IgD-negative memory B cell (primary cell): ENCODE measurements around the gene ATP2A3. TPM values are rescaled to one million over a fixed set of nuclear protein-coding genes. Genes with fewer than 3 reads are reported as not detected.

Experiments
- H3K27ac Mint-ChIP-seq, 3 donors: one replicate each; pipeline ENCODE4 v1.8.0; 2020 to 2022; ENCODE audit warnings: mild to moderate bottlenecking in 3 of 3, mixed read lengths in 3 of 3, moderate library complexity in 1 of 3
- H3K27me3 Mint-ChIP-seq: one replicate; pipeline ENCODE4 v1.8.0; 2021; ENCODE audit warnings: mixed read lengths
- H3K36me3 Mint-ChIP-seq: one replicate; pipeline ENCODE4 v1.8.0; 2020; ENCODE audit warnings: mild to moderate bottlenecking, mixed read lengths
- H3K4me1 Mint-ChIP-seq, 3 donors: one replicate each; pipeline ENCODE4 v1.8.0; 2020 to 2022; ENCODE audit warnings: mixed read lengths in 3 of 3, mild to moderate bottlenecking in 1 of 3
- H3K4me3 Mint-ChIP-seq, 4 donors: one replicate each; pipeline ENCODE4 v1.8.0; 2020 to 2022; ENCODE audit warnings: mild to moderate bottlenecking in 4 of 4, mixed read lengths in 4 of 4, moderate library complexity in 3 of 4
- H3K9me3 Mint-ChIP-seq, 3 donors: one replicate each; pipeline ENCODE4 v1.8.0; 2020 to 2021; ENCODE audit warnings: mixed read lengths in 3 of 3, mild to moderate bottlenecking in 1 of 3
- polyA plus RNA-seq: library from polyadenylated mRNA; unstranded; fragments of 300-500 nt; fragmentation: Illumina TruSeq; gene quantifications from one replicate; pipeline ENCODE4 v1.2.3, GENCODE V29; 2021

ATP2A3 gene
- polyA plus RNA-seq, 1 donor from 2014 or later, result 155 TPM

DNA sequence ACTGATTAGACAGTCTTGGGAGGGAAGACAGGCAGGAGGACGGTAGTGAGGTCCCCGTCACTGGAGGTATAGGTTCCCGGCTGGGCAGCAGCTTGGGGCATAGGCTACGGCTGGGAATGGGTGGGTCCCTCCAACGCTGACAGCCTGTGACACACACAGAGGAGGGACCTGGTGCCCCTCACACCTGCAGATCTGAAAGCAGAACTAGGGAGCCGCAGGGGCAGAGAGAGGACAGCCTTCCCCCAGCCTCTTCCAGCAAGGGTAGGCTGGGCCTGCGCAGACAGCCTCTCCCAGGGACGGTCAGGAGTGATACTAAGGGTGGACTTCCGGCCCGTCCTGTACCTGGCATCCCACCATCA lies 49.9 kb downstream of the ATP2A3 start:
- Mint-ChIP-seq H3K27me3 (no peaks in the 10 kb centered on the region), H3K36me3 (no peaks in the 10 kb centered on the region), H3K9me3 (no peaks in the 10 kb centered on the region), H3K4me1 (peaks cover 45 to 63% (median 59%) of the 10 kb centered on the region in 3 donors), H3K27ac (peak overlapping the region; percentile 97 to 100 (median 100)), H3K4me3 (peak overlapping the region; percentile 72 to 96 (median 92))

- peaks cover 48 to 65% (median 60%) of the 10 kb centered on the region in 3 donors for H3K4me1 Mint-ChIP-seq
- H3K27me3 Mint-ChIP-seq, result no peaks in the 10 kb centered on the region
- H3K4me3 Mint-ChIP-seq, result peak overlapping the region; percentile 72 to 96 (median 92)
- peak overlapping the region; percentile 97 to 100 (median 100) for H3K27ac Mint-ChIP-seq
- no peaks in the 10 kb centered on the region for H3K36me3 Mint-ChIP-seq
- H3K9me3 Mint-ChIP-seq, result no peaks in the 10 kb centered on the region
Measured at GRCh38 chr17:3913531-3914311, 50.5 kb downstream of the ATP2A3 start.

DNA sequence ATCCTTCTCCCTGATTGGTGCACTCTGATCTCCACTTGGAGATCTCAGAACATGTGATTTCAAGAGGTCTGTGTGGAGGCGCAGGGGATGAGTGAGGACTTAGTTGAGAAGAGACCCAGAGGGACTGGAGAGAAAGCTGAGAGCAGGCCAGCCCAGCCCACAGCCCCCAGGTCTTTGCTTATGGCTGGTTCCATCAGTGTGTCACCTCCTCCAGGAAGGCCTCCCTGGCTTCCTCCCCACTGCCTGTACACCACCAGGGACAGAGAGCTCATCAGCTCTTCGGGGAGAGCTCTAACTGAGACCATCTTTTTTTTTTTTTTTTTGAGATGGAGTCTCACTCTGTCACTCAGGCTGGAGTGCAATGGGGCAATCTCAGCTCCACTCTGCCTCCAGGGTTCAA lies 51.4 kb downstream of the ATP2A3 start:
- Mint-ChIP-seq H3K4me3 (peak overlapping the region in 2 of 4 donors; percentile 39 to 79), H3K27me3 (no peaks in the 10 kb centered on the region), H3K9me3 (no peaks in the 10 kb centered on the region), H3K36me3 (no peaks in the 10 kb centered on the region), H3K27ac (peak overlapping the region; percentile 87 to 100 (median 97)), H3K4me1 (peaks cover 48 to 65% (median 57%) of the 10 kb centered on the region in 3 donors)

GRCh38 chr17:3911271-3912053 lies 52.8 kb downstream of the ATP2A3 start:
- H3K4me1 Mint-ChIP-seq, result peaks cover 44 to 58% (median 49%) of the 10 kb centered on the region in 3 donors

GRCh38 chr17:3910420-3911270 lies 53.6 kb downstream of the ATP2A3 start:
- Mint-ChIP-seq H3K4me1 (peaks cover 44 to 54% (median 44%) of the 10 kb centered on the region in 3 donors), H3K27ac (peak overlapping the region; percentile 97 to 100 (median 99))

More at GRCh38 chr17:3911271-3912053, 52.8 kb downstream of the ATP2A3 start:
- no peaks in the 10 kb centered on the region for H3K36me3 Mint-ChIP-seq
- no peaks in the 10 kb centered on the region for H3K9me3 Mint-ChIP-seq
- H3K4me3 Mint-ChIP-seq, result peak overlapping the region; percentile 18 to 79 (median 58)
- H3K27ac Mint-ChIP-seq, result peak overlapping the region; percentile 97 to 100 (median 99)
- H3K27me3 Mint-ChIP-seq, result peaks cover 2% of the 10 kb centered on the region

DNA sequence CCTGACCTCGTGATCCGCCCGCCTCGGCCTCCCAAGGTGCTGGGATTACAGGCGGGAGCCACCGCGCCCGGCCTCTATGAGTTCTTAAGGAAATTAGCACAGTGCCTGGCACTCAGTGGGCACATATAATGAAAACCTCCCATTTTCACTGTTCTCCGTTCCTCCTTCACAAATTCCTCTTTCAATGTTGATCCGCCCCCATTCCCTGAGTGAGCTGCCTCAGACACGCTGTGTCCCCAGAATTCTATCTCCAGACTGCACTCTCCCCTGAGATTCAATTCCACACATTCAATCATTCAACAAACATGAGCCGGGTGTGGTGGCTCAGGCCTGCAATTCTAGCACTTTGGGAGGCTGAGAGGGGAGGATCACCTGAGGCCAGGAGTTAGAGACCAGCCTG lies 55.0 kb downstream of the ATP2A3 start:
- no peaks in the 10 kb centered on the region for H3K9me3 Mint-ChIP-seq
- H3K36me3 Mint-ChIP-seq, result no peaks in the 10 kb centered on the region
- peak overlapping the region; percentile 89 to 100 (median 97) for H3K27ac Mint-ChIP-seq
- H3K27me3 Mint-ChIP-seq, result peaks cover 3% of the 10 kb centered on the region
- peak overlapping the region in 3 of 4 donors; percentile 16 to 68 (median 45) for H3K4me3 Mint-ChIP-seq
- H3K4me1 Mint-ChIP-seq, result peaks cover 30 to 43% (median 31%) of the 10 kb centered on the region in 3 donors

More at GRCh38 chr17:3910420-3911270, 53.6 kb downstream of the ATP2A3 start:
- H3K9me3 Mint-ChIP-seq, result no peaks in the 10 kb centered on the region
- H3K36me3 Mint-ChIP-seq, result no peaks in the 10 kb centered on the region
- H3K4me3 Mint-ChIP-seq, result peak overlapping the region; percentile 18 to 79 (median 70)
- peaks cover 2% of the 10 kb centered on the region for H3K27me3 Mint-ChIP-seq

GRCh38 chr17:3907483-3908216 lies 56.6 kb downstream of the ATP2A3 start:
- H3K9me3 Mint-ChIP-seq, result no peaks in the 10 kb centered on the region
- H3K4me1 Mint-ChIP-seq, result peaks cover 21 to 29% (median 23%) of the 10 kb centered on the region in 3 donors
- H3K36me3 Mint-ChIP-seq, result no peaks in the 10 kb centered on the region
- peak overlapping the region in 2 of 3 donors; percentile 94 to 97 for H3K27ac Mint-ChIP-seq
- peak overlapping the region in 2 of 4 donors; percentile 28 to 69 for H3K4me3 Mint-ChIP-seq
- peaks cover 3% of the 10 kb centered on the region for H3K27me3 Mint-ChIP-seq

- H3K9me3 Mint-ChIP-seq, result no peaks in the 10 kb centered on the region
- peaks cover 18 to 26% (median 22%) of the 10 kb centered on the region in 3 donors for H3K4me1 Mint-ChIP-seq
- H3K4me3 Mint-ChIP-seq, result peak overlapping the region in 1 of 4 donors; percentile 12
- no peaks in the 10 kb centered on the region for H3K36me3 Mint-ChIP-seq
- peaks cover 3% of the 10 kb centered on the region for H3K27me3 Mint-ChIP-seq
- peak overlapping the region in 2 of 3 donors; percentile 31 to 97 for H3K27ac Mint-ChIP-seq
Measured at GRCh38 chr17:3906881-3907280, 57.4 kb downstream of the ATP2A3 start.

DNA sequence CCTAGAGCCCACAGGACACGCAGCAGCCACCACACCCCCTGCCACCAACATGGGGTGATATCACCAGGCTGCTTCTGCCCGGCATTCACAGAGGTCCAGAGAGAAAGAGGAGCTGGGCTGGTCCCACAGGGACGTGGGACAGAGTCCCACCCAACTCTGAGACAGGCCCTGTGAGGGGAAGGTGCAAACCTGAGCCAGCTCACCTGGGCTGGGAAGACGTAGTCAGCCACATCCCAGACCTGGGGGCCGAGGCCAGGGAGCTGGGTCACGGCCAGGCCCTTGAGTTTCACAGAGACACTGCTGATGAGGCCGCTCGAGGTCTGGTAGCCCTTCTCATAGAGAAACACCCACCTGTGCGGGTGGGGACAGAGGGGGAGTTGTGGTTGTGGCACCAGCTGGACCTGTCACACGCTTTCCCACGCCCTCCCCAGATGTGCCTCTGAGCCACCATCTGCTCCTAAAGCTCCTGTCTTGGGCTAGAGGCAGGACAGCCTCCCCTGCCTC lies 59.2 kb downstream of the ATP2A3 start:
- peaks cover 6 to 11% (median 10%) of the 10 kb centered on the region in 3 donors for H3K4me1 Mint-ChIP-seq
- peak overlapping the region in 3 of 4 donors; percentile 33 to 58 (median 51) for H3K4me3 Mint-ChIP-seq
- H3K27me3 Mint-ChIP-seq, result peaks cover 3% of the 10 kb centered on the region
- peak overlapping the region in 2 of 3 donors; percentile 53 to 88 for H3K27ac Mint-ChIP-seq
- H3K36me3 Mint-ChIP-seq, result peaks cover 4% of the 10 kb centered on the region
- H3K9me3 Mint-ChIP-seq, result no peaks in the 10 kb centered on the region

DNA sequence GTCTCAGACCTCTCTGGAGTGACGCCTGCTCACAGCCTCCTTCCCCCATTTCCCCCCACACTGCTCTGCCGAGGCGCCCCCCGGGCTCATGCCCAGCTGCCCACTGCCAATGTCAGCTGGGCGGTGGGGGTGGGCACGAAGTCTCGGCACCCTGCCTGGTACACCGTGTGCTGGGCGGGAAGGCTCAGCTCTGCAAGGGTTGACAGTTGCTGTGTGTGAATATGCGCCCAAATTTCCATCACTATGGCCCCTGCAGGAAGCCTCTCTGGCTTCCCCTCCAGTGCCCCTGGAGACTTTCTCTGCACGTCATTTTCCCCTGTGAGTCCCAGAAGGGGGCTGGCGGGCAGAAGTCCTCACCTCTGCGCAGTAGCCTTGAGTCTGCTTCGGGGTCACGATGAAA lies 59.7 kb downstream of the ATP2A3 start:
- Mint-ChIP-seq H3K4me3 (peak overlapping the region in 3 of 4 donors; percentile 33 to 85 (median 38)), H3K27ac (peak overlapping the region in 2 of 3 donors; percentile 53 to 88), H3K36me3 (peaks cover 4% of the 10 kb centered on the region), H3K4me1 (peaks cover 4 to 8% (median 8%) of the 10 kb centered on the region in 3 donors), H3K9me3 (no peaks in the 10 kb centered on the region), H3K27me3 (peaks cover 3% of the 10 kb centered on the region)

DNA sequence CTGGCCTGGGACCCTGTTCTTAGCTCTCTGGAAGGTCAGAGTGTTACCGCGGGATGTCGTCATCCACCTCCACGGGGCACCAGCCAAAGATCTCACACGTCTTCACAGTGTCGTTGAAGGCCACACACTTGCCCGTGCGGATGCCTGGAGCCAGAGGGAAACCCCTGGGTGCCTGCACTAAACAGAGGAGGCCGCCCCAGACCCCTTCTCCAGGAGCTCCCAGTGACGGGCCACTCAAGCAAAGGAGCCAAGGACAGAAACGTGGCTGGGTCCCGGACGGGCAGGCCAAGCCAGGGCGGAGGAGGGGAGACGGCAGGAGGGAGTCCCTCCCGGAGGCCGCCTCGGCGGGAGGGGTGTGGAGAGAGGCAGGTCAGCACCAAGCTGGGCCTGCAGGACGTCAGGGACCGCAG lies 60.4 kb downstream of the ATP2A3 start:
- H3K27me3 Mint-ChIP-seq, result peaks cover 3% of the 10 kb centered on the region
- peak overlapping the region in 1 of 4 donors; percentile 27 for H3K4me3 Mint-ChIP-seq
- peaks cover 1 to 6% (median 4%) of the 10 kb centered on the region in 3 donors for H3K4me1 Mint-ChIP-seq

GRCh38 chr17:3903051-3903825 lies 61.0 kb downstream of the ATP2A3 start:
- Mint-ChIP-seq H3K36me3 (peaks cover 4% of the 10 kb centered on the region), H3K27me3 (peaks cover 3% of the 10 kb centered on the region), H3K4me3 (no peak overlapping the region), H3K4me1 (peaks cover 1 to 4% (median 3%) of the 10 kb centered on the region in 3 donors), H3K27ac (no peak overlapping the region), H3K9me3 (no peaks in the 10 kb centered on the region)

More for the DNA sequence above, 60.4 kb downstream of the ATP2A3 start:
- peaks cover 4% of the 10 kb centered on the region for H3K36me3 Mint-ChIP-seq
- H3K9me3 Mint-ChIP-seq, result no peaks in the 10 kb centered on the region
- H3K27ac Mint-ChIP-seq, result no peak overlapping the region

DNA sequence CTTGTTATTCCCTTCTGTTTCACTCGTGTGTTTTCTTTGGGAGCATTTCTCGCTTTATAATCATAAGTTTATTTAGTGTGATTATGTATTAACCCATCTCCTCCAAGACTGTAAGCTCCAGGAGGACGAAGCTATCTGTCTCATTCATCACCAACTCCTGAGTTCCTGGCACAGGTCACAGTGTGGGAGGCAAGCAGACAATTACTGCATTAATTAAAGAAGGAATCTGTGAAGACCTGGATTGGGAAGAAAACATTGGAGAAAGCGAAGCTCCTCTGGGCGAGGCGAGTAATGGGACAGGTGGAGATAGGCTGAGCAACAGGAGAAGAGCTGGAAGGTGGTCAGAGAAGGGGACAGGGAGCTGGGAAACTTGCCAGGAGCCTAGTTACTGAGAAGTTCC lies 63.6 kb downstream of the ATP2A3 start:
- H3K36me3 Mint-ChIP-seq, result peaks cover 4% of the 10 kb centered on the region
- H3K9me3 Mint-ChIP-seq, result no peaks in the 10 kb centered on the region
- peaks cover 0 to 4% (median 3%) of the 10 kb centered on the region in 3 donors for H3K4me1 Mint-ChIP-seq
- peak overlapping the region in 1 of 4 donors; percentile 55 for H3K4me3 Mint-ChIP-seq
- H3K27me3 Mint-ChIP-seq, result peaks cover 1% of the 10 kb centered on the region
- peak overlapping the region in 1 of 3 donors; percentile 27 for H3K27ac Mint-ChIP-seq
